ENCODE results near the gene ACSL1.
"Not testable (repeated sequence)": the region's sequence is repeated elsewhere in the genome, so short reads cannot be mapped to it uniquely, and the experiment has no call there.

Gene ACSL1

GRCh38 chr4:184839075-184839399, 13.3 kb upstream of the ACSL1 start:
- not testable (repeated sequence) for DNase-seq

GRCh38 chr4:184838249-184839074, 12.7 kb upstream of the ACSL1 start:
- DNase-seq, result no peak

DNA sequence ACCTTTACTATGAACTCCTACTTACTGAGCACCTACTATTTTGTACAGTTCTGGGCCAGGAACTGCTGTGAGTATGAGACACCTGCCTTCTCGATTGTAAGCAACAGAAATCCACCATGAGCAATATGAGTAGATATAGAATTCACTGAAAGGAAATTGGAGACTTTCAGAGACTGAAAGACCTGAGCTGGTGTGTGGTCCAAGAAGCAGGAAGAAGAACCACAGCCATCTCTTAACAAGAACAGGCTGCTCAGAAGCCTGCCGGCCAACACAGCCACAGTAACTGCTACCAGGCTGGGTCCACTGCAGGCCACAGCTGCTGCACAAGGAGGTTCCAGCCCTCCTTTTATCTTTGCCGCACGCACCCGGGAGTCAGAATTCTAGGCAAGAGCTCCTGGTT, 10.8 kb upstream of the ACSL1 start:
- DNase-seq, result no peak

DNA sequence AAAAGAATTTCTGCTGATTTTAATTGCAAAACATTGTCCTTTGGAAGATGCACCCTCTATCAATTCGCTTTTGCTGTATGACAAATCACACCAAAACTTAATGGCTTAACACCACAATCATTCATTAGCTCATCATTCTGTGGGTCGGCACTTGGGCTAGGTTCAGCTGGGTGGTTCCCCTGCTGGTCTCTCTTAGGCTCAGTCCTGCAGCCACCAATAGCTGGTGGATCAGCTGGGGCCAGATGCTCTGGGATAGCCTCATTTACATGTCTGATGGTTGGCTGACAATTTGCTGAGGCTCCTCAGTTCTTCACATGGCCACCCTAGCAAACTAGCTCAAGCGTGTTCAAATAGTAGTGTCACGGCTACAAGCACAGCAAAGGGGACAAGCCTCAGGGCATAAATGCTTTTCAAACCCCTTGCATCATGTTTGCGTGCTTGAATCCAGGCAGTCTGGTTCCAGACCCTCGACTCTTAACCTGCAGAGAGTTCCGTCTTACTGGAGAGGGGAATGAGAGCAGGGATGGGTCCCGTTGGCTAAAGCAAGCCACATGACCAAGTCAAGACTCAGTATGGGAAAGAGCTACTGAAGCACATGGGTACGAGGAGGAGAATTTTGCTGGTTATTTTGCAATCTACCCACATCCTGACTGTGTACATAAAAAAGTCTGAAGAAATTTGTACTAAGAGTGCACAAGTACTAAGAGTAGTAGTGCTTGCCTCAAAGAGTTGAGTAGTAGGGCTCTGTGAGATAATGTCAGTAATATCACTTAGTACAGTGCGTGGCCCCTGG, 7.5 kb upstream of the ACSL1 start:
- DNase-seq, result no peak

GRCh38 chr4:184831153-184831552, 5.4 kb upstream of the ACSL1 start:
- no peak for DNase-seq

DNA sequence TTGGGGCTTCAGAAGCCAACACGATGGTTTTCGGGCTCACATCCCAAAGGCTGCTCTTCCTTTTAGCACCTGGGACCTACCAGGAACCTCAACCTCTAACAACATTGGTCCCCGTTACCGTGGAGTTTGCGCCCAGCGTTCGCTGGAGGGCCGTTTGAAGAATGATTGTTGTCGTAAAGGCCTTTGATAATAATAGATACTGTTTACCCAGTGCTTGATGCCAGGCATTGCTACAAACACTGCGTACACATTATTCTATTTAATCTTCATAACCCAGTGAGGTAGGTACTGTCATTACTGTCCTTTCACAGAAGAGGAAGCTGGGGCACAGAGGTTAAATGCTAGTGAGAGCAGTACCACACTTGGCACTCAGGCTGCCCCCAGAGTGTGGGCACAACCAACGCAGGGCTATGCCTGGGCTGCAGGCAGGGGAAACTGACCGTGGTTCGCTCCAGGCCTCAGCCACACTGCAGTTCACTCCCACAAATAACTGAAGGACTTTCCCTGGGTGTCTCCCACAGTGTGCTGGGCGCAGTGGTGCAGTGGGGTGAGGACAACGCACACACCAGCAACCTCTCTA, 1.0 kb upstream of the ACSL1 start:
- no peak for DNase-seq

DNA sequence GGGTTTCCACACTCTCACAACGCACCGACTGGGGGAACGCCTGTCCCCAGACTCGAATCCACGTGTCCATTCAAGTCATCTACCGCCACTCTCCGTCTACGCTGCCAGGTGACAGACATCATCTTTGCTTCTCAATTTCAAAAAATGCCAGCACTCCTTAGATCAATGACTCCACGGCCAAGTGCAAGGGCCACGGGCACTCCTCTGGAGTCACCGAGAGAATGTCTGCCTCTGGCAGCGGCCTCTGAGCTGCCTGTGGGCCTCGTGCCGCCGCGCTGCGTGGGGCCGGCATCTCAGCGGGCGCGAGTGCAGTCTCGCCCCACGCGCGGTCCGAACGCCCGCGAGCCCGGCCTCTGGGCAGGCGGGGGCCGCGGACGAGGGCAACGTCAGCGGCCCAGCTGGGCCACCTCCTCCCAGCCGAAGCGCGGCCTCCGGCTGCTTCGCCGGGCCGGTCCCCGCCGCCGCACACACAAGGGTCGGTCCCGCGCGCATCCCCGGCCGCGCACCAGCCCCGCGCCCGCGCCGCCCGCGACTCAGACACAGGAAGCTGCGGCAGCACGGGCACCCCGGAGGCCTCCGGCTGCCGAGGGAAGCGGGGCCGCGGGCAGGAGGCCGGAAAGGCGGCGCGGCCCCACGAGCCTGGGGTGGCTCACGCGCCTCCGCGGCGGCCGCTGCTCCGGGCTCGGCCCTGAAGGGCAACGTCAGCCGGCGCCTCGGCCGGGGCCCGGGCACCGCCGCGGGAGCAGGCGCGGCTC, 450 bp downstream of the ACSL1 start:
- DNase-seq, result peak; percentile 66

GRCh38 chr4:184824776-184825084, 1.0 kb downstream of the ACSL1 start:
- no peak for DNase-seq

GRCh38 chr4:184824081-184824775, 1.5 kb downstream of the ACSL1 start:
- no peak for DNase-seq

DNA sequence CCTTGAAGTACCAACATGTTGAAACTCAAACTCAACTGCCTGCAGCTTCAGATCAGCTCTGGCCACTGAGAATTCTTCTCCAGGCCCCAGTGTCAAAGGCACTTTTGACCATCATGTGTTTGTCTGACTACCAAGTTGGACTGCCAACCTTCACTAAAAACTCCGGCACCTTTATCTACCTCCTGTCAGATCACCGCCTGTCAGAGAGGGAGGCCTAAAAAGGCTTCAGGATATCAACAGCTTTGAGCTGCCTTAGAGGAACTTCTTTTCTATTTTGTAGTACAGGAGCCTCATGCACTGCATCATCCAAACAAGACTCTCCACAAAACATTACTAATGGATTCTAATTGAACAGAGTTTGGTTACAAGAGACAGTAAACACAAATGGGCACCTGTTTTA, 2.8 kb downstream of the ACSL1 start:
- no peak for DNase-seq

GRCh38 chr4:184822356-184822755, 3.4 kb downstream of the ACSL1 start:
- no peak for DNase-seq

GRCh38 chr4:184821242-184821641, 4.5 kb downstream of the ACSL1 start:
- no peak for DNase-seq

GRCh38 chr4:184819786-184820185, 6.0 kb downstream of the ACSL1 start:
- no peak for DNase-seq

GRCh38 chr4:184818216-184818564, 7.6 kb downstream of the ACSL1 start:
- no peak for DNase-seq

- no peak for DNase-seq
Observed at GRCh38 chr4:184817494-184818215, 8.1 kb downstream of the ACSL1 start.

DNA sequence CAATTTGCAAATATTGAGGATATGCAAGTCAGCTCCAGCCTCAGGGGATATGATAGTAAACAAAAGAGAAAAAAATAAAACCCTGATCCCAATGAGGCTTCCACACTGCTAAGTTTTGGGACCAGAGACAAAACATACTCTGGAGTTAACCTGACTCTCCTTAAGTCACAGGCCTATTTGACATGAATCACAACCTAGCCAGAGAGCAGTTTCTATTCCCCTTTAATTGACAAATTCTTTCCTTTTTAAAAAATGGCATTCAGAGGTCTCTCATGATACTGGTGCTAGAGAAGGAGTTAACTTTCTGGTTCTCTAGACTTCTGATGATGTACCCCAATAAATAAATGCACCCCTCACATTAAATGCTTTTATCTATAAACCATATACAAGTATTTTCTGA, 8.8 kb downstream of the ACSL1 start:
- DNase-seq, result no peak

- no peak for DNase-seq
Observed at GRCh38 chr4:184815046-184815877, 10.5 kb downstream of the ACSL1 start.

GRCh38 chr4:184814686-184815045, 11.1 kb downstream of the ACSL1 start:
- no peak for DNase-seq

DNA sequence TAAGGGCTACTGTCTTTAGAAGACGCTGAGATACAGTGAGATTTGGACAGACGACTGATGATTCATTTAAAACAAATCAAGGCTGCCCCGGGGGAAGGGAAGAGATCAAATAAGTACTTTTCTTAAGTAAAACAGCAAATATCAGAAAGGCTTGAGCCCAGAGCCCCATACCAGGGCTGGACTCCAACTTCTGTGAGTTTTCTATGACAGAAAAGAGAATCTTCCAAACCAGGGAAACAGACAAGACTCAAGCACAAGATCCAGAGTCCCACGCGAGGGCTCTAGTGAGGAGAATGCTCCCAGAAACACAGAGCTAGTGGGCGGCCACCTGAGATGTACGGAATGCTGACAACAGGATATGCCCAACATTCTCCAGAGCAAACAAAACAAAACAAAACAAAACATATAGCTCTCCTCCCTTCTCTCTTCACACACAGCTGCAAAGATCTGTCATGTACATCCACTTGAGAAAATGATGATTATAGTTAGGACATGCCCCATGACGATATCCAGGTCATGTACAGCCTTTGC, 13.1 kb downstream of the ACSL1 start:
- DNase-seq, result no peak

DNA sequence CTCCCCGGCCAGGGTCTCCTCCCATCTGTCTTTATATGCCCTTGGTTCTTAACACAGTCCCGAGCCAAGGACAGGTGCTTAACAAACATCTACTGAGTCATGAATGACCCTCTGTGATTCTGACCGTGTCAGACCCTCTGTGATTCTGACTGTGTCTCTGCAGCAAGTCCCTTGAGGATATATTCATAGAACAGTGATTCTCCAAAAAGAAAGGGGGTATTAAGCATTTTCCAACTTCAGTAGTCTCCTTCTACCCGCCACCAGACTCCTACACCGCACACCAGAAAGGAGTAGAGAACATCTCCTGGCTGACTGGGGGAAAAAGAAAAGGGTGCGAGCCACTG, 13.6 kb downstream of the ACSL1 start:
- no peak for DNase-seq

DNA sequence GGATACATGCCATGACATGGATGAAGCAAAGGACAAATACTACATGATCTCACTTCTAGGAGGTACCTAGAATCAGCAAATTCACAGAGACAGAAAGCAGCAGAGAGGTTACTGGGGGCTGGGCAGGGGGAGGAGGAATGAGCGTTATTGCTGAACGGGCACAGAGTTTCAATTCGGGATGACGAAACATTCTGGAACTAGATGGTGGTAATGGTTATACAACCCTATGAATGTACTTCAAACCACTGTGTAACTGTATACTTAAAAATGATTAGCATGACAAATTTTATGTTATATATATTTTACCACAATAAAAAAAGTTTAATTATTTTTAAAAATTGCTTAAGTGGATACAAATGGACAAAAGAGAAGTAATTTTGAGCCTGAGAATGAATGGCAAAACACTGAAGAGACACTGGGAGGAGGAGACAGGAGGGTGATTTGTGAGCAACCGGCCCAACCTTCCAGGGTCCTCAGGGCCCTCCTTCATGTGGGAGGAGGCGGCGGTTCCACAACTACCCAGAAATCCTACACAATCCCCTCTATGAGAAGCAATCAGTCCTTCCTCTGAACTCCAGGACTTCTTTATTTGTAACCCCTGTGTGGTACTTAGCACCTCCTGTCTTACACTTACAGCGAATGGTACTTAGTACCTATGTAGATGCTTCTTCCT, 14.1 kb downstream of the ACSL1 start:
- no peak for DNase-seq

All from activated CD4-positive, CD25-positive, alpha-beta regulatory T cell treated with anti-CD3 and anti-CD28 coated beads, Interleukin-2, amount 50 U/mL, for 72 hours (primary cell).